SHP77 treated with DMSO at 0.1 percent for 48 hours (cell line): ENCODE measurements around the gene TTC28.

Experiments used
- DNase-seq: peaks from one replicate; lab custom pipeline; 2025; lab: John Stamatoyannopoulos, UW

The TTC28 gene

GRCh38 chr22:28357193-28357592 is 322.4 kb downstream of the TTC28 start:
- no peak for DNase-seq

- DNase-seq: peak; percentile 13
These were observed 328.2 kb downstream of the TTC28 start for GRCh38 chr22:28351476-28351875.

- no peak for DNase-seq
These were observed 330.7 kb downstream of the TTC28 start for GRCh38 chr22:28348613-28349609.

- no peak for DNase-seq
These were observed 333.3 kb downstream of the TTC28 start for GRCh38 chr22:28346308-28346707.

- DNase-seq: no peak
These were observed 334.5 kb downstream of the TTC28 start for GRCh38 chr22:28344918-28345703.

GRCh38 chr22:28341001-28341400 is 338.6 kb downstream of the TTC28 start:
- DNase-seq: no peak

GRCh38 chr22:28333088-28333487 is 346.6 kb downstream of the TTC28 start:
- no peak for DNase-seq

- no peak for DNase-seq
These were observed 347.2 kb downstream of the TTC28 start for GRCh38 chr22:28332410-28332809.

- DNase-seq: no peak
These were observed 347.9 kb downstream of the TTC28 start for GRCh38 chr22:28331695-28332094.

- DNase-seq: no peak
These were observed 350.2 kb downstream of the TTC28 start for GRCh38 chr22:28329186-28330073.

- DNase-seq: no peak
These were observed 350.9 kb downstream of the TTC28 start for GRCh38 chr22:28328756-28329155.

- no peak for DNase-seq
These were observed 363.6 kb downstream of the TTC28 start for GRCh38 chr22:28316014-28316413.

GRCh38 chr22:28314959-28315358 is 364.7 kb downstream of the TTC28 start:
- no peak for DNase-seq

- no peak for DNase-seq
These were observed 369.3 kb downstream of the TTC28 start for GRCh38 chr22:28310299-28310698.

- DNase-seq: no peak
These were observed 379.9 kb downstream of the TTC28 start for GRCh38 chr22:28299753-28300152.

GRCh38 chr22:28299309-28299708 is 380.3 kb downstream of the TTC28 start:
- DNase-seq: no peak

GRCh38 chr22:28297504-28297903 is 382.1 kb downstream of the TTC28 start:
- no peak for DNase-seq

GRCh38 chr22:28296452-28296851 is 383.2 kb downstream of the TTC28 start:
- no peak for DNase-seq

- no peak for DNase-seq
These were observed 396.5 kb downstream of the TTC28 start for GRCh38 chr22:28283068-28283654.

- no peak for DNase-seq
These were observed 397.1 kb downstream of the TTC28 start for GRCh38 chr22:28282405-28283067.

- DNase-seq: no peak
These were observed 399.8 kb downstream of the TTC28 start for GRCh38 chr22:28279888-28280287.
